H1 (cell line): Measurements from ENCODE around the gene CEP95. TPM values are rescaled to one million over a fixed set of nuclear protein-coding genes. Genes with fewer than 3 reads are reported as not detected.

Experiments used
- CBX5 ChIP-seq: fragments of 300-800, 300-1000 bp; sonication (generic); IDR thresholded peaks from 2 replicates; pipeline ENCODE4 v1.7.1; 2016; ENCODE audit warnings: antibody characterized with exemption, low read length, low read depth
- EZH2 ChIP-seq: fragments of 200-600 bp; sonication (generic); IDR thresholded peaks from 2 replicates; pipeline ENCODE4 v1.7.1; 2012; ENCODE audit warnings: low read depth, mild to moderate bottlenecking, moderate library complexity, low read length, inconsistent platforms; ENCODE audit not compliant: severe bottlenecking
- SIRT6 ChIP-seq: IDR thresholded peaks from one replicate; pipeline ENCODE4 v1.7.1; 2012; ENCODE audit warnings: low read length, inconsistent platforms
- SRF ChIP-seq: IDR thresholded peaks from 2 replicates; pipeline ENCODE4 v1.6.1; 2011; ENCODE audit warnings: mild to moderate bottlenecking, low read depth, low read length, moderate library complexity
- TAF7 ChIP-seq: optimal IDR thresholded peaks from 2 replicates; pipeline ENCODE3; 2011; ENCODE audit warnings: low read depth, mild to moderate bottlenecking, inconsistent platforms, low read length, moderate library complexity, borderline replicate concordance
- polyA plus RNA-seq, 7 experiments: library from polyadenylated mRNA; depleted of rRNA in 3 of 7; stranded (reverse) in 5 of 7; unstranded in 2 of 7; fragments of >200 nt in 5 of 7; fragments of 200-250 nt in 2 of 7; gene quantifications; 1 replicate in 5 of 7; 2 replicates in 1 of 7; 4 replicates in 1 of 7; pipeline versions ENCODE4 v1.2.1 to v1.2.3, GENCODE V29; 2011 to 2013; ENCODE audit warnings: missing spikeins in 2 of 7, mixed read lengths in 2 of 7
- total RNA-seq: library from RNA; stranded (reverse); fragmentation: NEBNext Ultra II Directional; extraction: Animal tissue kit (Norgen Biotek cat#: 25700); gene quantifications from 2 replicates; pipeline ENCODE4 v1.2.1, GENCODE V29; 2021

The CEP95 gene
- total and polyA plus RNA-seq, 2 of the 8 experiments (the other 6 are each of a cell fraction or from before 2014, with no cell fraction given): 22.3 to 51.5 TPM

GRCh38 chr17:64579917-64580316, 73.1 kb downstream of the CEP95 start (continued):
- TF ChIP-seq EZH2 (no peak), TAF7 (no peak), CBX5 (no peak), SIRT6 (no peak), SRF (no peak)
- TF ChIP-seq, all 59 proteins: peak for 0
